Measurements from ENCODE around the gene ZNF213. TPM values are rescaled to one million over a fixed set of nuclear protein-coding genes. Genes with fewer than 3 reads are reported as not detected.

ZNF213 gene
- total RNA-seq, 2 experiments from 2014 or later, result 6.1 to 7.5 TPM

DNA sequence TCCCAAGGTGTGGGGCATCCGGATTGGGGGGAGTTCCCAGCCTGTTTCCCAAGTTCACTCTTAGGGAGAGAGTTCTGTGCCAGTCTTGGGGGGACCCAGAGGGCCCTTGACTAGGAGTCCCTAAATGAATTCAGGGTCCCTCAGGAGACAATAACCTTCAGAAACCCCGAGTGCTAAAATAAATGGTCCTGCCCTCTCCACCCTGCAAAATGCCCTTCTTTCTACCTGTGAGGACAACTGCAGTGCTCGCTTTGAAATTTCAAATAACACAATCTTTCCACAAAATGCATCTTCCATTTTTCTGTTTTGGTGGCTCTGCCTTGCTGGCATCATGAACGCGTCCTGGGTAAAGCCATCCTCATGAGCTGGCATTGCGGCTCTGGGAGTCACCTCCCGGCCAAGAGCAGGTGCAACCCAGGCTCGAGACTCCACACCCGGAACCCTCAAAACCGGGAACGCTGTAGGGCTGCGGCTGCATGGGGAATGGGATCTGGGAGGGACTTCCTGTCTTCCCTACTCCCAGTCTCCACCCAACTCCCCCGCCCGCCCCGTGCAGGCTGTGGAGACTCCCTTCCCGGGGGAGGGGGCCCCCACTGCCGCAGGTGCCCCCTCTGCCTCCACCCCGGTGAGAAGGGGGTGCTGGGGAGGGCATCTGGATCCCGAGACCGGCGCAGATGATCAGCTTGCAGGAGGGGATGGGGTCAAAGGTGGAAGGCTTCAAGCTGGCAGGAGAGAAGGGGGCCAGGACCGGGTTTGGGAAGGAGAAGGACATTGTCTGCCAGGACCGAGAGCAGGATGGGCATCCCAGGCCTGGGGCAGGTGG, 22.6 kb upstream of the ZNF213 start, which contains the start of gene ZNF205:
TSS of gene ZNF205 (plus strand) at position 529 of the 823 bp plus-strand sequence. CDS start 845 bp downstream, outside the sequence.
- H3K4me3 Mint-ChIP-seq, result no peak within 1 kb of the TSS
- H3K27me3 Mint-ChIP-seq, result peaks cover 8% of the 10 kb centered on the region
- no peaks in the 10 kb centered on the region for H3K36me3 Mint-ChIP-seq (ENCODE audit: low read depth)
- no peaks in the 10 kb centered on the region for H3K9me3 Mint-ChIP-seq
- H3K27ac Mint-ChIP-seq, result no peak within 1 kb of the TSS
- intact Hi-C loops (cut with micrococcal nuclease), result no loop called here
- CTCF ChIA-PET, result interaction anchor here (2.1 to 23.9 kb wide), 2 partner anchors 16 to 18 kb away, joined by 6 to 376 read pairs; partner anchors contain the start of gene ZNF213
- H3K4me1 Mint-ChIP-seq (ENCODE audit: low read depth), result peaks cover 2% of the 10 kb centered on the region
- TF ChIP-seq, protein P1, sequence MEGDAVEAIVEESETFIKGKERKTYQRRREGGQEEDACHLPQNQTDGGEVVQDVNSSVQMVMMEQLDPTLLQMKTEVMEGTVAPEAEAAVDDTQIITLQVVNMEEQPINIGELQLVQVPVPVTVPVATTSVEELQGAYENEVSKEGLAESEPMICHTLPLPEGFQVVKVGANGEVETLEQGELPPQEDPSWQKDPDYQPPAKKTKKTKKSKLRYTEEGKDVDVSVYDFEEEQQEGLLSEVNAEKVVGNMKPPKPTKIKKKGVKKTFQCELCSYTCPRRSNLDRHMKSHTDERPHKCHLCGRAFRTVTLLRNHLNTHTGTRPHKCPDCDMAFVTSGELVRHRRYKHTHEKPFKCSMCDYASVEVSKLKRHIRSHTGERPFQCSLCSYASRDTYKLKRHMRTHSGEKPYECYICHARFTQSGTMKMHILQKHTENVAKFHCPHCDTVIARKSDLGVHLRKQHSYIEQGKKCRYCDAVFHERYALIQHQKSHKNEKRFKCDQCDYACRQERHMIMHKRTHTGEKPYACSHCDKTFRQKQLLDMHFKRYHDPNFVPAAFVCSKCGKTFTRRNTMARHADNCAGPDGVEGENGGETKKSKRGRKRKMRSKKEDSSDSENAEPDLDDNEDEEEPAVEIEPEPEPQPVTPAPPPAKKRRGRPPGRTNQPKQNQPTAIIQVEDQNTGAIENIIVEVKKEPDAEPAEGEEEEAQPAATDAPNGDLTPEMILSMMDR (IDR thresholded peaks at IDR 0.05), result no peak
- DNase-seq (no peak), ATAC-seq (no peak)
- POLR2A ChIA-PET, result interaction anchor here (0.6 to 2.3 kb wide), 2 partner anchors 15 to 931 kb away, joined by 3 to 6 read pairs; no protein-coding TSS in a partner anchor

DNA sequence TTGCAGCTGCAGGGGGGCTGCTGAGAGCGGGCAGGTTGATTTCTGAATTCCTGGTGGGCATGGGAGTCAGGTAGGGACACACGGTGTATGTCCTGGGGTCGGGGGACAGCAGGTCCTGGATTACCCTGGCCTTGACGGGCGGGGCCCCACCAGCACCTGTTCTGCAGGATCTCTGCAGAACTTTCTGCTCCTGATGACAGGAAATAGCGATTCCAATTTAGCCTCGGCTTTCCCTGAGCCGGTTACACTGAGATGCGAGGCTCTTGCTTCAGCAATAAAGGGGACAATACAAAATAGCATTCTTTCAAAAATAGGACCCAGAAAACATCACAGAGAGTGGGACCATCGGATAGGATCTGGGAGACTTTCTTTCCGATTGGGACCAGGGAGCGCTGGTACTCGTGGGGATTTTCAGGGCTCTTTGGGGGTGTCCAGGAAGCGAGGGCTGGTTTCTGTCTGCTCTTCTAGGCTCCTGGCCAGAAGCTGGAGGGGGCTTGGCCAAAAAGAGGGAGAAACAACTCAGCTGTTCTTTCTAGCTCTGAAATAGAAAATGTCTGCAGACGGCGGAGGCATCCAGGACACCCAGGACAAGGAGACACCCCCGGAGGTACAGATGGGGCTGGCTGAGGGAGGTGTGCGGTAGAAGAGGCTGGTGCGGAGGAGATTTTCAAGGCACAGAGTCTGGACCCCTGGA, 21.8 kb upstream of the ZNF213 start:
- TF ChIP-seq, protein P1 (IDR thresholded peaks at IDR 0.05), result no peak
- ATAC-seq (no peak), DNase-seq (no peak)
- H3K27ac Mint-ChIP-seq, result no peak overlapping the region
- H3K4me1 Mint-ChIP-seq (ENCODE audit: low read depth), result no peaks in the 10 kb centered on the region
- H3K4me3 Mint-ChIP-seq, result no peak overlapping the region
- ChIA-PET POLR2A (interaction anchor here (0.7 to 2.3 kb wide), 3 partner anchors 12 to 36 kb away, joined by 4 to 6 read pairs (median 4); no protein-coding TSS in a partner anchor), CTCF (interaction anchor here (0.9 to 23.9 kb wide), 3 partner anchors 17 to 54 kb away, joined by 3 to 376 read pairs (median 6); partner anchors contain the start of gene ZNF213)
- H3K36me3 Mint-ChIP-seq (ENCODE audit: low read depth), result no peaks in the 10 kb centered on the region
- H3K27me3 Mint-ChIP-seq, result peaks cover 8% of the 10 kb centered on the region
- no peaks in the 10 kb centered on the region for H3K9me3 Mint-ChIP-seq
- intact Hi-C loops (cut with micrococcal nuclease), result no loop called here

DNA sequence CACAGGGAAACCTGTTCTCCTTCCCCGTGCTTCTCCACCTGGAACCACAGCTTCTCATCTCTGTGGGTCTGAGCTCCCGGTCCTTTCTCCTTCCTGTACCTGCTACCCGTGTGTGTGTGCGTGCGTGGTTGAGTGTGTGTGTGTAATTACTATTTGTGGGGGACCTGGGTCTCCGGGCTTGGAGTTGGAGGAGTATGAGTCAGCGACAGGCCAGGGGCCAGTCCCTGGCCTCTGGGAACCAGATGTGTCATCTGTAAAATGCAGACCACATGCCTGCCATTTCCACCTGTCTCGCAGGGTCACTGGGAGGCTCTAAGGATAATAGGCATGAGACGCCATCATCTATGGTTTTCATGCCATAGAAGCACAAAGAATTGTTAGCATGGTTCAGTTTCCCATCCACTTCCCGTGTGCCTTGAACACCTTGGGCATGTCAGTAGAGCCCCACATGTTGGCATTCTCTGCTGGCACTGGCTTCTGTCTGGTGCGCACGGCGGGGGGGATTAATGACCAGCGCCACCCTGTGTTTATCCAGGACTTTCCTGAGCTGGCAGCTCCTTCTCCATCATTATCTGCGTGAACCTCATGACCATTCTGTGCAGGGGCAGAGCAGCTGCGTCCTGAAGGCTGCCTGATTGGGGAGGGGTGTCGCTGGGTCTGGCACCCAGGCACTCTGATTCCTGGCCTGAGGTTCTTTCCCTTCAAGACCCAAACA, 20.9 kb upstream of the ZNF213 start:
- POLR2A ChIA-PET, result interaction anchor here (0.7 to 2.3 kb wide), 3 partner anchors 13 to 37 kb away, joined by 4 to 6 read pairs (median 4); no protein-coding TSS in a partner anchor
- CTCF ChIA-PET, result interaction anchor here (0.9 to 23.9 kb wide), 3 partner anchors 16 to 55 kb away, joined by 3 to 376 read pairs (median 4); partner anchors contain the start of gene ZNF213
- ATAC-seq (no peak), DNase-seq (no peak)
- Mint-ChIP-seq H3K4me1 (ENCODE audit: low read depth) (no peaks in the 10 kb centered on the region), H3K27ac (no peak overlapping the region), H3K9me3 (no peaks in the 10 kb centered on the region), H3K4me3 (no peak overlapping the region), H3K27me3 (peaks cover 8% of the 10 kb centered on the region), H3K36me3 (ENCODE audit: low read depth) (no peaks in the 10 kb centered on the region)
- TF ChIP-seq, protein P1 (IDR thresholded peaks at IDR 0.05), result no peak
- intact Hi-C loops (cut with micrococcal nuclease), result no loop called here

DNA sequence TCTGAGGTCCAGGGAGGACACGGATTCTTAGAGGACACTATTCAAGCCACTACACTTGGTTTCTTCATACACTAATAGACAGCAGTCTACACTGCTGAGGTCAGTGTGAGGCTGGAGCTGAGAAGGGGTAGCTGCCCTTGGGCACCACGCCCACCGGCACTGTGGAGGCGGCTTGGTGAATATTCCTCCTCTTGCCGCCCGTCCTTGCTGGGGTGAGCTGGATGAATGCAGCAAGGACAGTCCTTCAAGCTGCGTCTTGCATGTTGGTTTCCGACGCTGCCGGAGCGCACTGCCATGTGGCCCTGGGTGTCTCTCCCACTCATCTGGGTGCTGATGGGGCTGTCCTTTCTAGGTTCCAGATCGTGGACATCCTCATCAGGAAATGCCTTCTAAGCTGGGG, 19.8 kb upstream of the ZNF213 start:
- H3K9me3 Mint-ChIP-seq, result no peaks in the 10 kb centered on the region
- H3K4me3 Mint-ChIP-seq, result no peak overlapping the region
- TF ChIP-seq, protein P1 (IDR thresholded peaks at IDR 0.05), result no peak
- H3K4me1 Mint-ChIP-seq (ENCODE audit: low read depth), result no peaks in the 10 kb centered on the region
- no peaks in the 10 kb centered on the region for H3K36me3 Mint-ChIP-seq (ENCODE audit: low read depth)
- H3K27me3 Mint-ChIP-seq, result peaks cover 8% of the 10 kb centered on the region
- no peak overlapping the region for H3K27ac Mint-ChIP-seq
- DNase-seq, result no peak
- intact Hi-C loops (cut with micrococcal nuclease), result no loop called here
- ChIA-PET POLR2A (interaction anchor here (1.0 to 1.2 kb wide), 2 partner anchors 17 to 19 kb away, joined by 3 to 4 read pairs; no protein-coding TSS in a partner anchor), CTCF (interaction anchor here (1.2 to 23.9 kb wide), 3 partner anchors 15 to 57 kb away, joined by 3 to 376 read pairs (median 4); partner anchors contain the start of gene ZNF213)
- no peak for ATAC-seq

Measured in activated CD8-positive, alpha-beta T cell treated with anti-CD3 and anti-CD28 coated beads for 36 hours (primary cell).